Psoas muscle (tissue), 8 donors: ENCODE measurements around the gene RAVER2. TPM values are rescaled to one million over a fixed set of nuclear protein-coding genes. Genes with fewer than 3 reads are reported as not detected.

Experiments
- ATAC-seq, 4 donors: fragments of 200-7000 bp; cut with Tn5 transposase; one replicate each; pipeline ENCODE4 v1.9.1; 2020; ENCODE audit warnings: moderate library complexity in 3 of 4, mild to moderate bottlenecking in 2 of 4
- DNase-seq, 2 donors: peaks; one replicate each; pipeline ENCODE4 v3.0.0-alpha.2; 2020
- H3K27ac ChIP-seq: fragments of 200-600 bp; one replicate; pipeline ENCODE4 v1.8.0; 2022
- H3K27me3 ChIP-seq, 3 donors: fragments of 200-600 bp in 1 of 3; one replicate each; pipeline versions ENCODE4 v1.6.1 to v1.8.0; 2013 to 2022; ENCODE audit warnings: low read length in 2 of 3, mild to moderate bottlenecking in 2 of 3, moderate library complexity in 1 of 3; ENCODE audit not compliant: insufficient read depth in 3 of 3
- H3K36me3 ChIP-seq, 2 donors: fragments of 200-600 bp in 1 of 2; one replicate each; pipeline versions ENCODE4 v1.6.1 to v1.8.0; 2013 to 2022; ENCODE audit warnings: low read depth in 1 of 2, mild to moderate bottlenecking in 1 of 2, moderate library complexity in 1 of 2; ENCODE audit not compliant: insufficient read depth in 1 of 2
- H3K4me1 ChIP-seq: fragments of 200-600 bp; one replicate; pipeline ENCODE4 v1.8.0; 2022
- H3K4me3 ChIP-seq: fragments of 200-600 bp; one replicate; pipeline ENCODE4 v1.8.0; 2022; ENCODE audit warnings: mild to moderate bottlenecking
- H3K9me3 ChIP-seq: fragments of 200-600 bp; one replicate; pipeline ENCODE4 v1.8.0; 2022
- CTCF ChIP-seq: fragments of 200-600 bp; IDR thresholded peaks from one replicate; pipeline ENCODE4 v1.8.0; 2022; ENCODE audit warnings: antibody characterized with exemption
- WGBS, 3 donors: extraction: QIAGEN DNeasy Blood & Tissue Kit; methylation state at CpG; one replicate each; pipeline versions ENCODE4 v1.1.6 to v1.1.7; 2013; 5-methylcytosine and 5-hydroxymethylcytosine counted together
- intact Hi-C, 2 donors: fragments of 100-400 bp; cut with DNase I; formaldehyde crosslinking; loops; one replicate each; pipeline versions ENCODE4 v1.11.0 to v1.14.2; 2022
- polyA plus RNA-seq, 3 donors: library from polyadenylated mRNA; stranded (reverse); fragments of 200-250 nt; gene quantifications; one replicate each; pipeline ENCODE4 v1.2.3, GENCODE V29; 2013
- total RNA-seq, 4 donors: library from RNA; stranded (reverse); fragmentation: NEBNext Ultra II Directional in 2 of 4; extraction: Animal tissue kit (Norgen Biotek cat#: 25700) in 2 of 4; gene quantifications; one replicate each; pipeline versions ENCODE4 v1.2.1 to v1.2.4, GENCODE V29; 2021 to 2023
- donor health status: healthy with polysubstance abuse.
- donor health status: DM: no; HTN: no; CAD: no; lungs with moderate emphysema.
- donor health status: Bipolar disorder and iron deficiency.
- donor health status: healthy.
- donor health status: DM: yes; HTN: yes; CAD: no.
- donor health status: DM: no; HTN: no; CAD: no.
- donor health status: DM: no; HTN: no; CAD: no.
- donor health status: DM: yes; HTN: yes; CAD: no.

The RAVER2 gene
- total and polyA plus RNA-seq, 7 donors: 1.5 to 12.3 (median 9.0) TPM

- H3K27me3 ChIP-seq: no peaks in the 10 kb centered on the region
- intact Hi-C loops: loop anchor here (1.0 to 5.0 kb wide), 6 partner anchors 77 to 554 kb away; partner anchors contain the start of gene RAVER2 (in 2 of the 2)
- H3K9me3 ChIP-seq: no peaks in the 10 kb centered on the region
- 30 to 41% (median 33%) methylated on average over 11 of the region's 11 CpGs for WGBS, 3 donors
- DNase-seq: no peak
- TF ChIP-seq CTCF: peak; percentile 87
- H3K4me3 ChIP-seq: no peak overlapping the region
- H3K36me3 ChIP-seq: no peaks in the 10 kb centered on the region
- H3K4me1 ChIP-seq: no peaks in the 10 kb centered on the region
- H3K27ac ChIP-seq: no peak overlapping the region
- peak; percentile 49 to 89 (median 74) for ATAC-seq
These were observed 79.0 kb downstream of the RAVER2 start for GRCh38 chr1:64823691-64824476.

GRCh38 chr1:64826991-64827390 is 82.1 kb downstream of the RAVER2 start:
- Histone ChIP-seq H3K27me3 (no peaks in the 10 kb centered on the region), H3K27ac (no peak overlapping the region), H3K4me3 (no peak overlapping the region), H3K36me3 (peaks cover 0 to 13% of the 10 kb centered on the region in 2 donors), H3K9me3 (no peaks in the 10 kb centered on the region), H3K4me1 (no peaks in the 10 kb centered on the region)
- intact Hi-C loops: no loop called here
- DNase-seq (no peak), ATAC-seq (no peak)
- WGBS, 3 donors: 83 to 91% (median 87%) methylated on average over 5 of the region's 5 CpGs
- TF ChIP-seq CTCF: no peak

GRCh38 chr1:64828829-64829228 is 84.0 kb downstream of the RAVER2 start:
- DNase-seq (no peak), ATAC-seq (no peak)
- H3K9me3 ChIP-seq: no peaks in the 10 kb centered on the region
- 58 to 68% (median 63%) methylated on average over 1 of the region's 1 CpG for WGBS, 3 donors
- H3K27me3 ChIP-seq: no peaks in the 10 kb centered on the region
- intact Hi-C loops: no loop called here
- H3K4me1 ChIP-seq: no peaks in the 10 kb centered on the region
- TF ChIP-seq CTCF: no peak
- H3K4me3 ChIP-seq: no peak overlapping the region
- H3K36me3 ChIP-seq: peaks cover 4 to 32% of the 10 kb centered on the region in 2 donors
- H3K27ac ChIP-seq: no peak overlapping the region

GRCh38 chr1:64829411-64830029 is 84.6 kb downstream of the RAVER2 start:
- intact Hi-C loops: loop anchor here in 1 of 2 donors (10.0 kb wide), 1 partner anchor 355 kb away; the partner anchor contains the start of gene CACHD1
- DNase-seq: no peak
- WGBS, 3 donors: 40 to 69% (median 51%) methylated on average over 8 of the region's 8 CpGs
- H3K36me3 ChIP-seq: peaks cover 4 to 39% of the 10 kb centered on the region in 2 donors
- peak overlapping the region; percentile 3 for H3K27ac ChIP-seq
- H3K4me1 ChIP-seq: no peaks in the 10 kb centered on the region
- no peaks in the 10 kb centered on the region for H3K9me3 ChIP-seq
- H3K27me3 ChIP-seq: no peaks in the 10 kb centered on the region
- no peak overlapping the region for H3K4me3 ChIP-seq
- peak; percentile 25 to 90 (median 78) for ATAC-seq
- TF ChIP-seq CTCF: no peak
